HS-5 (cell line): Measurements from ENCODE around the gene GSTO2.

Experiments
- DNase-seq: peaks from one replicate; pipeline ENCODE4 v3.0.0-alpha.2; 2012; ENCODE audit warnings: low read depth

The GSTO2 gene

GRCh38 chr10:104308439-104308903, 39.5 kb downstream of the GSTO2 start:
- DNase-seq = no peak

- DNase-seq = peak; percentile 76
Measured at GRCh38 chr10:104309980-104310978, 41.3 kb downstream of the GSTO2 start.

- no peak for DNase-seq
Measured at GRCh38 chr10:104311184-104311720, 42.3 kb downstream of the GSTO2 start.

GRCh38 chr10:104314591-104315485, 45.9 kb downstream of the GSTO2 start:
- no peak for DNase-seq

GRCh38 chr10:104315486-104315921, 46.5 kb downstream of the GSTO2 start:
- no peak for DNase-seq

GRCh38 chr10:104316321-104317099, 47.5 kb downstream of the GSTO2 start:
- DNase-seq = no peak

GRCh38 chr10:104317269-104317710, 48.3 kb downstream of the GSTO2 start:
- DNase-seq = no peak

- DNase-seq = no peak
Measured at GRCh38 chr10:104317726-104318299, 48.8 kb downstream of the GSTO2 start.

GRCh38 chr10:104318326-104318725, 49.3 kb downstream of the GSTO2 start:
- DNase-seq = no peak

- DNase-seq = no peak
Measured at GRCh38 chr10:104318810-104319741, 50.1 kb downstream of the GSTO2 start.

- no peak for DNase-seq
Measured at GRCh38 chr10:104321226-104321625, 52.2 kb downstream of the GSTO2 start.

GRCh38 chr10:104321725-104322415, 52.9 kb downstream of the GSTO2 start:
- DNase-seq = no peak

GRCh38 chr10:104322416-104322782, 53.4 kb downstream of the GSTO2 start:
- no peak for DNase-seq

- no peak for DNase-seq
Measured at GRCh38 chr10:104323085-104323484, 54.1 kb downstream of the GSTO2 start.

GRCh38 chr10:104323760-104324201, 54.8 kb downstream of the GSTO2 start:
- no peak for DNase-seq

GRCh38 chr10:104324221-104324686, 55.3 kb downstream of the GSTO2 start:
- DNase-seq = no peak

GRCh38 chr10:104324931-104325330, 55.9 kb downstream of the GSTO2 start:
- no peak for DNase-seq

GRCh38 chr10:104325436-104326435, 56.8 kb downstream of the GSTO2 start:
- DNase-seq = no peak
